Measurements from ENCODE around the gene RNU6-9.

GRCh38 chr19:850979-851335 lies 42.3 kb upstream of the RNU6-9 start:
- no peak for TF ChIP-seq CTCF (IDR thresholded peaks at IDR 0.05)
- TF ChIP-seq POLR2AphosphoS5 (IDR thresholded peaks at IDR 0.05; ENCODE audit: low read depth, low read length): no peak
